DOHH2 (cell line): ENCODE data around the gene HSBP1L1.

Experiments
- EZH2phosphoT487 ChIP-seq: fragments of 200-600 bp; sonication (generic); IDR thresholded peaks from 2 replicates; pipeline ENCODE4 v1.6.1; 2017; ENCODE audit warnings: borderline replicate concordance, mild to moderate bottlenecking, antibody characterized with exemption, low read length, moderate library complexity, mixed read lengths
- TF ChIP-seq, protein P1 (sequence below): fragments of 200-600 bp; sonication (generic); IDR thresholded peaks from one replicate; pipeline ENCODE4 v1.5.1; 2014; ENCODE audit warnings: antibody characterized with exemption, mild to moderate bottlenecking, low read depth, low read length; ENCODE audit not compliant: poor library complexity, severe bottlenecking

DNA sequence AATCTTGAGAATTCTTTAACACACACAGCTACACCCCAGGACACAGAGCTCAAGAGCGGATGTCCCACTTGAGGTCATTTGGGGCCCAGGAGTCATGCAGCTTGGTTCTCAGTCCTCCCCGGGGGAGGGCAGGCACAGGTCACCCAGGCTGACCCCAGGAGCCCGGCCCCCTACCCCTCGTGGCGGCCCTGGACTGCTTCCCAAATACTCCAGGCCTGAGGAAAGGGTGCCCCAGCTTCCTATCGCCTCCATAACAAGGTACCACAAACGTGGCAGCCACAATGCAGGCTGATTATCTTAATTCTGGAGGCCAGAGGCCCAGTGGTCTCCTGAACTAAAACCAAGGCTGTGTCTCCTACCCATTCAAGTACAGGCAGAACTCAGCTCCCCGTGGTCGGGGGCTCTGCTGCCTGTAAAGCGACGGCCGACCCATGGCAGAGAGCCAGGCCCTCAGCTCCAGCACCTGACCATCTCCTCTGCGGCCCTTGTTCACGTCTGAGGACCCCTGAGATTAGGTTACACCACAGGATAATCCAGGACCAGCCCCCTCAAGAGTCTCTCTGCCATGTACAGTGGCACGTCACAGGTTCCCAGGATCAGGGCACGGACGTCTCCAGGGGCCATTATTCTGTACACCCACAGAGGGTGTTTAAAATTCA, 23.5 kb upstream of the HSBP1L1 start:
- TF ChIP-seq, protein P1, sequence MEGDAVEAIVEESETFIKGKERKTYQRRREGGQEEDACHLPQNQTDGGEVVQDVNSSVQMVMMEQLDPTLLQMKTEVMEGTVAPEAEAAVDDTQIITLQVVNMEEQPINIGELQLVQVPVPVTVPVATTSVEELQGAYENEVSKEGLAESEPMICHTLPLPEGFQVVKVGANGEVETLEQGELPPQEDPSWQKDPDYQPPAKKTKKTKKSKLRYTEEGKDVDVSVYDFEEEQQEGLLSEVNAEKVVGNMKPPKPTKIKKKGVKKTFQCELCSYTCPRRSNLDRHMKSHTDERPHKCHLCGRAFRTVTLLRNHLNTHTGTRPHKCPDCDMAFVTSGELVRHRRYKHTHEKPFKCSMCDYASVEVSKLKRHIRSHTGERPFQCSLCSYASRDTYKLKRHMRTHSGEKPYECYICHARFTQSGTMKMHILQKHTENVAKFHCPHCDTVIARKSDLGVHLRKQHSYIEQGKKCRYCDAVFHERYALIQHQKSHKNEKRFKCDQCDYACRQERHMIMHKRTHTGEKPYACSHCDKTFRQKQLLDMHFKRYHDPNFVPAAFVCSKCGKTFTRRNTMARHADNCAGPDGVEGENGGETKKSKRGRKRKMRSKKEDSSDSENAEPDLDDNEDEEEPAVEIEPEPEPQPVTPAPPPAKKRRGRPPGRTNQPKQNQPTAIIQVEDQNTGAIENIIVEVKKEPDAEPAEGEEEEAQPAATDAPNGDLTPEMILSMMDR = no peak
- no peak for TF ChIP-seq EZH2phosphoT487
